Prostate gland (tissue), 2 donors: ENCODE measurements around the gene ZNF536. TPM values are rescaled to one million over a fixed set of nuclear protein-coding genes. Genes with fewer than 3 reads are reported as not detected.
"Not testable (repeated sequence)": the region's sequence is repeated elsewhere in the genome, so short reads cannot be mapped to it uniquely, and the experiment has no call there.

Experiments
- DNase-seq: peaks from one replicate; pipeline ENCODE4 v3.0.0-alpha.2; 2019; ENCODE audit warnings: low spot score
- H3K27ac ChIP-seq, 2 donors: fragments of 200-600 bp; sonication (generic); 2 replicates each; pipeline ENCODE4 v1.5.1; 2017 to 2019
- H3K27me3 ChIP-seq: fragments of 200-600 bp; sonication (generic); replicated peaks from 2 replicates; pipeline ENCODE4 v1.5.1; 2019; ENCODE audit not compliant: insufficient read depth
- H3K36me3 ChIP-seq, 2 donors: fragments of 200-600 bp; sonication (generic); 1 replicate in 1 of 2; 2 replicates in 1 of 2; pipeline versions ENCODE4 v1.5.1 to v1.8.1; 2017 to 2019
- H3K4me1 ChIP-seq: fragments of 200-600 bp; sonication (generic); replicated peaks from 2 replicates; pipeline ENCODE4 v1.5.1; 2019
- H3K4me3 ChIP-seq, 2 donors: fragments of 200-600 bp; sonication (generic); 2 replicates each; pipeline ENCODE4 v1.5.1; 2017 to 2019
- H3K9me3 ChIP-seq: fragments of 200-600 bp; sonication (generic); 2 replicates; pipeline ENCODE4 v1.5.1; 2017
- POLR2A ChIP-seq: fragments of 450-650 bp; IDR thresholded peaks from one replicate; pipeline ENCODE4 v1.6.1; 2016; ENCODE audit warnings: antibody characterized with exemption, mild to moderate bottlenecking
- POLR2AphosphoS5 ChIP-seq: sonication (generic); formaldehyde crosslinking; IDR thresholded peaks from one replicate; pipeline ENCODE4 v1.6.1; 2017; ENCODE audit warnings: antibody characterized with exemption
- WGBS: methylation state at CpG from one replicate; pipeline ENCODE4 v1.1.5; 2018; 5-methylcytosine and 5-hydroxymethylcytosine counted together
- intact Hi-C: fragments of 100-400 bp; cut with DNase I; formaldehyde crosslinking; loops from one replicate; pipeline ENCODE4 v1.14.2; 2022
- total RNA-seq, 2 donors: library from RNA; depleted of rRNA; stranded (reverse); fragments of >200 nt; gene quantifications; one replicate each; pipeline ENCODE4 v1.1.0, GENCODE V29; 2016
- TF ChIP-seq, protein P1 (sequence below), 4 experiments: fragments of 200-600 bp in 2 of 4; fragments of 450-650 bp in 2 of 4; sonication (generic) in 2 of 4; IDR thresholded peaks; 1 replicate in 3 of 4; 2 replicates in 1 of 4; pipeline ENCODE4 v1.5.1; 2016 to 2019; ENCODE audit warnings: antibody characterized with exemption in 4 of 4, mild to moderate bottlenecking in 2 of 4, moderate library complexity in 2 of 4

ZNF536 gene
- total RNA-seq, 2 donors from 2014 or later = 1.1 to 42.0 TPM

GRCh38 chr19:30490760-30491159, 118.6 kb downstream of the ZNF536 start:
- intact Hi-C loops = no loop called here
- WGBS = 71% methylated on average over 8 of the region's 8 CpGs
- H3K4me3 ChIP-seq = no peak overlapping the region
- DNase-seq = no peak
- H3K27ac ChIP-seq = no peak overlapping the region
- no peaks in the 10 kb centered on the region for H3K4me1 ChIP-seq
- H3K27me3 ChIP-seq = no peaks in the 10 kb centered on the region
- TF ChIP-seq POLR2A (no peak), POLR2AphosphoS5 (no peak)
- TF ChIP-seq, protein P1, sequence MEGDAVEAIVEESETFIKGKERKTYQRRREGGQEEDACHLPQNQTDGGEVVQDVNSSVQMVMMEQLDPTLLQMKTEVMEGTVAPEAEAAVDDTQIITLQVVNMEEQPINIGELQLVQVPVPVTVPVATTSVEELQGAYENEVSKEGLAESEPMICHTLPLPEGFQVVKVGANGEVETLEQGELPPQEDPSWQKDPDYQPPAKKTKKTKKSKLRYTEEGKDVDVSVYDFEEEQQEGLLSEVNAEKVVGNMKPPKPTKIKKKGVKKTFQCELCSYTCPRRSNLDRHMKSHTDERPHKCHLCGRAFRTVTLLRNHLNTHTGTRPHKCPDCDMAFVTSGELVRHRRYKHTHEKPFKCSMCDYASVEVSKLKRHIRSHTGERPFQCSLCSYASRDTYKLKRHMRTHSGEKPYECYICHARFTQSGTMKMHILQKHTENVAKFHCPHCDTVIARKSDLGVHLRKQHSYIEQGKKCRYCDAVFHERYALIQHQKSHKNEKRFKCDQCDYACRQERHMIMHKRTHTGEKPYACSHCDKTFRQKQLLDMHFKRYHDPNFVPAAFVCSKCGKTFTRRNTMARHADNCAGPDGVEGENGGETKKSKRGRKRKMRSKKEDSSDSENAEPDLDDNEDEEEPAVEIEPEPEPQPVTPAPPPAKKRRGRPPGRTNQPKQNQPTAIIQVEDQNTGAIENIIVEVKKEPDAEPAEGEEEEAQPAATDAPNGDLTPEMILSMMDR (IDR thresholded peaks at IDR 0.05) = no peak
- H3K36me3 ChIP-seq = no peaks in the 10 kb centered on the region
- no peaks in the 10 kb centered on the region for H3K9me3 ChIP-seq

DNA sequence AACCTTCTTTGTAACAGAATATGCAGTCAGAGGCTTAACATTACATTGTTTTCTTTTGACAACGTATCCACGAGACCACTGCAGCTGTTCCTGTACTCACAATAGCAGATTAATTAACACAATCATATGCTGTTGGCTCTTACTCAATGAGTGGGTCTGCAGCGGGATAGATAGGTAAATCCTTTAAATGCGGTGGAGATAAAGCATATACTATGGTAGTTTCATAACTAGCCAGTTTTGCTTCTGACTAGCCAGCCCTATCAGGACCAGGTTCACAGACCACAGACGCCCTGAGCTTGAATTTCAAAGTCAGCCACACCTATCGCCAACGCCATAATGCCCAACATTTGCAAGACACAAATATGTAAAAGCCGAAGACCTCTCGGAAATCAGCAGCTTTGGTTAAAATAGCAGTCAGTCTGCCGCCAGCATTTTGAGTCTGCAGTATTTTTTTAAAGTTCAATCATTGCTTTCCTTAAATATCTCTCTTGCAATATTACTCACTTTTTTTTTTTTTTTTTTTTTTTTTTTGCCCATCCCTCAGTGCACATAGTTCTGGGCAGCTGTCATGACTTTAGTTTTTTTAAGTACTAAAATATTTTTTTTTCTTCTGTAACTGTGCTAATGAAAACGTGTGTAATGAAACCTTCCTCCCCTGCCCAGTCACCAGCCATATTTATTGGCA, 120.5 kb downstream of the ZNF536 start:
- no peaks in the 10 kb centered on the region for H3K36me3 ChIP-seq
- no peaks in the 10 kb centered on the region for H3K4me1 ChIP-seq
- DNase-seq = no peak
- no peak overlapping the region for H3K27ac ChIP-seq
- no peaks in the 10 kb centered on the region for H3K9me3 ChIP-seq
- TF ChIP-seq POLR2AphosphoS5 (no peak), POLR2A (no peak)
- TF ChIP-seq, protein P1 (IDR thresholded peaks at IDR 0.05) = no peak
- intact Hi-C loops = no loop called here
- 41% methylated on average over 11 of the region's 11 CpGs for WGBS
- no peaks in the 10 kb centered on the region for H3K27me3 ChIP-seq
- H3K4me3 ChIP-seq = no peak overlapping the region

DNA sequence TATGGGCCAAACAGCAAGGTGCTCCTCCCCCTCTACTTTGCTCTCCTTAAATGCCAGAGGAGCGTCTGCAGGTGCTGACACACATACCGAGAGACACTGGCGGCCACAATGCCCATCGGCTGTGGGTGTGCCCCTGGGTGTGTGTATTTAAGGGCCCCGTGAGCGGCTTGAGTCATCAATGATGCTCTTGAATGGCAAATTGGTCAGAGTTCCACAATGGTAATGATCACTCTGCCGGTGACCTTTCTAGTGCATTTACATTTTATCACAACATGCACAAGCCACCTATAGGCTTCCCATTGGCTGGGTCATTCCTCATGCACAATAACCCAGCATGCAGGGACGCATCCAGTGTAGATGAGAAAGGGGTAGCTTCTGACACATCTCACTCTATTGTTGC, 124.8 kb downstream of the ZNF536 start:
- no peaks in the 10 kb centered on the region for H3K36me3 ChIP-seq
- intact Hi-C loops = no loop called here
- H3K27ac ChIP-seq = no peak overlapping the region
- no peak for TF ChIP-seq POLR2A
- H3K4me3 ChIP-seq = no peak overlapping the region
- no peak for DNase-seq
- H3K9me3 ChIP-seq = no peaks in the 10 kb centered on the region
- 57% methylated on average over 8 of the region's 8 CpGs for WGBS
- H3K27me3 ChIP-seq = no peaks in the 10 kb centered on the region
- no peaks in the 10 kb centered on the region for H3K4me1 ChIP-seq

GRCh38 chr19:30498085-30498484, 125.9 kb downstream of the ZNF536 start:
- H3K27ac ChIP-seq, DNase-seq, H3K36me3 ChIP-seq, H3K4me3 ChIP-seq, intact Hi-C loops, H3K27me3 ChIP-seq, H3K9me3 ChIP-seq, H3K4me1 ChIP-seq: not testable (repeated sequence)
- 91% methylated on average over 3 of the region's 3 CpGs for WGBS

GRCh38 chr19:30498707-30499106, 126.5 kb downstream of the ZNF536 start:
- Histone ChIP-seq H3K27me3 (no peaks in the 10 kb centered on the region), H3K4me3 (no peak overlapping the region), H3K9me3 (no peaks in the 10 kb centered on the region), H3K36me3 (no peaks in the 10 kb centered on the region), H3K4me1 (no peaks in the 10 kb centered on the region), H3K27ac (no peak overlapping the region)
- TF ChIP-seq, protein P1 (IDR thresholded peaks at IDR 0.05) = no peak
- TF ChIP-seq POLR2AphosphoS5 = no peak
- no peak for TF ChIP-seq POLR2A
- WGBS = 42% methylated on average over 11 of the region's 12 CpGs
- no peak for DNase-seq
- intact Hi-C loops = no loop called here

- TF ChIP-seq, protein P1 (IDR thresholded peaks at IDR 0.05) = no peak
- TF ChIP-seq POLR2AphosphoS5 = no peak
- no peak for TF ChIP-seq POLR2A
- H3K27ac ChIP-seq = no peak overlapping the region
- DNase-seq = no peak
- H3K27me3 ChIP-seq = no peaks in the 10 kb centered on the region
- no peak overlapping the region for H3K4me3 ChIP-seq
- intact Hi-C loops = no loop called here
- H3K36me3 ChIP-seq = no peaks in the 10 kb centered on the region
- H3K4me1 ChIP-seq = no peaks in the 10 kb centered on the region
- no peaks in the 10 kb centered on the region for H3K9me3 ChIP-seq
Measured at GRCh38 chr19:30504272-30504671, 132.1 kb downstream of the ZNF536 start.
